GM21529 (cell line): ENCODE results near the gene DIO1.

ENCODE experiments used
- ATAC-seq: cut with Tn5 transposase; IDR thresholded peaks from one replicate; pipeline ENCODE4 v1.9.1; 2021; ENCODE audit not compliant: unreplicated experiment

DIO1 gene

GRCh38 chr1:53892911-53893310 lies 1.1 kb upstream of the DIO1 start:
- ATAC-seq = no peak

GRCh38 chr1:53894644-53895043 lies 657 bp downstream of the DIO1 start:
- no peak for ATAC-seq

- ATAC-seq = no peak
Measured at GRCh38 chr1:53895421-53895820, 1.4 kb downstream of the DIO1 start.

- ATAC-seq = no peak
Measured at GRCh38 chr1:53896635-53897229, 2.7 kb downstream of the DIO1 start.

GRCh38 chr1:53899206-53899628 lies 5.2 kb downstream of the DIO1 start:
- no peak for ATAC-seq

GRCh38 chr1:53899708-53900107 lies 5.7 kb downstream of the DIO1 start:
- ATAC-seq = no peak

GRCh38 chr1:53902235-53903138 lies 8.5 kb downstream of the DIO1 start:
- ATAC-seq = no peak

- no peak for ATAC-seq
Measured at GRCh38 chr1:53905509-53905908, 11.5 kb downstream of the DIO1 start.

- ATAC-seq = no peak
Measured at GRCh38 chr1:53906121-53906520, 12.1 kb downstream of the DIO1 start.

- no peak for ATAC-seq
Measured at GRCh38 chr1:53909946-53910345, 16.0 kb downstream of the DIO1 start.

GRCh38 chr1:53911442-53911841 lies 17.5 kb downstream of the DIO1 start:
- no peak for ATAC-seq

GRCh38 chr1:53913352-53914033 lies 19.5 kb downstream of the DIO1 start:
- ATAC-seq = no peak

- no peak for ATAC-seq
Measured at GRCh38 chr1:53918343-53918742, 24.4 kb downstream of the DIO1 start.

GRCh38 chr1:53919675-53920066 lies 25.7 kb downstream of the DIO1 start:
- ATAC-seq = no peak

- no peak for ATAC-seq
Measured at GRCh38 chr1:53927376-53927881, 33.4 kb downstream of the DIO1 start.

- ATAC-seq = no peak
Measured at GRCh38 chr1:53929246-53929960, 35.4 kb downstream of the DIO1 start.

- ATAC-seq = no peak
Measured at GRCh38 chr1:53930932-53931331, 36.9 kb downstream of the DIO1 start.

- ATAC-seq = no peak
Measured at GRCh38 chr1:53931523-53931922, 37.5 kb downstream of the DIO1 start.

- ATAC-seq = no peak
Measured at GRCh38 chr1:53934170-53934765, 40.3 kb downstream of the DIO1 start.

GRCh38 chr1:53936430-53936829 lies 42.4 kb downstream of the DIO1 start:
- no peak for ATAC-seq
